Stimulated activated CD8-positive, alpha-beta memory T cell treated with anti-CD3 and anti-CD28 coated beads, Interleukin-12 subunit alpha, Interleukin-12 subunit beta, amount 100 ng/mL, for 1 hour (primary cell): Measurements from ENCODE around the gene PTGES3.
"Not testable (repeated sequence)": the region's sequence is repeated elsewhere in the genome, so short reads cannot be mapped to it uniquely, and the experiment has no call there.

Experiments
- DNase-seq: peaks from one replicate; pipeline ENCODE4 v3.0.0-alpha.2; 2020; ENCODE audit warnings: low read depth

PTGES3 gene

DNA sequence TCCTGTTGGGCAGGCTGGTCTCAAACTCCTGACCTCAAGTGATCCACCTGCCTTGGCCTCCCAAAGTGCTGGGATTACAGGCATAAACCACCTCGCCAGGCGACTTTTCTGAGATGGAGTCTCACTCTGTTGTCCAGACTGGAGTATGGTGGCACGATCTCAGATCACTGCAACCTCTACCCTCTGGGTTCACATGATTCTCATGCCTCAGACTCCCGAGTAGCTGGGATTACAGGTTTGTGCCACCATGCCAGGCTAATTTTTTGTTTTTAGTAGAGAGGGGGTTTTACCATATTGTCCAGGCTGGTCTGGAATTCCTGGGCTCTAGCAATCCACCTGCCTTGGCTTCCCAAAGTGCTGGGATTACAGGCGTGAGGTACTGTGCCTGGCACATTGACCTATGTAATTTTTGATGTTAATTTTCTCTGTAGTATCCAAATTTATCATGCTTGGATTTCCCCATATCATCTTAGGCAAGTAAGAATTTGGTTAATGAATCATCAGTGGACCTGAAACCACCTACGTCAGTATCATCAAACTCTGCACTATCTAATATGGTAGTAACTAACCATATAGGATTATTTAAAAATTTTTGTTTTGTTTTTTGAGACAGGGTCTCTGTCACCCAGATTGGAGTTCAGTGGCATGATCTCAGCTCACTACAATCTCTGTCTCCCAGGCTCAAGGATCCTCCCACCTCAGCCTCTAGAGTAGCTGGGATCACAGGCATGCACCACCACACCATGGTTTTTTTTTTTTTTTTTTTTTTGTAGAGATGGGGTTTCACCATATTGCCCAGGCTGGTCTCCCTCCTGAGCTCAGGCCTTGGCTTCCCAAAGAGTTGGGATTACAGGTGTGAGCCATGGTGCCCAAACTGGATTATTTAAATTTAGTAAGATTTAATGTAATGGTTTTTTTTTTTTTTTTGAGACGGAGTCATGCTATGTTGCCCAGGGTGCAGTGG lies 30.4 kb downstream of the PTGES3 start:
- DNase-seq = no peak

DNA sequence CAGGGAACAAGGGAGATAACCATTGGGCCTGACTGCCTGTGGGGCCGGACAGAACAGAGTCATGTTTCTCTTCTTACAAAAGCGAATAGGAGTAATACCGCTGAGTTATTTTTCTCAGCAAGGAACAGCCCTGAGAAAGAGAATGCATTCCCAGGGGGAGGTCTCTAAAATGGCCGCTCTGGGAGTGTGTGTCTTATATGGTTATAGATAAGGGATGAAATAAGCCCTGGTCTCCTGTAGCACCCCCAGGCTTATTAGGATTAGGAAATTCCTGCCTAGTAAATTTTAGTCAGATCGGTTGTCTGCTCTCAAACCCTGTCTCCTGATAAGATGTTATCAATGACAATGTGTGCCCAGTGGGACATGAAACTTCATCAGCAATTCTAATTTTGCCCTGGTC lies 34.3 kb downstream of the PTGES3 start:
- DNase-seq = not testable (repeated sequence)

DNA sequence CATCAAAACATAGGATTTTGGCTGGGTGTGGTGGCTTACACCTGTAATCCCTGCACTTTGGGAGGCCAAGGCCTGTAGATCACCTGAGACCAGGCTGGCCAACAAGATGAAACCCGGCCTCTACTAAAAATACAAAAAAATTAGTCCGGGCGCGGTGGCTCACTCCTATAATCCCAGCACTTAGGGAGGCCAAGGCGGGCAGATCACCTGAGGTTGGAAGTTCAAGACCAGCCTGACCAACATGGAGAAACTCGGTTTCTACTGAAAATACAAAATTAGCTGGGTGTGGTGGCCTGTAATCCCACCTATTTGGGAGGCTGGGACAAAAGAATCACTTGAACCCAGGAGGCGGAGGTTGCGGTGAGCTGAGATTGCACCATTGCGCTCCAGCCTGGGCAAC lies 40.1 kb downstream of the PTGES3 start:
- DNase-seq = not testable (repeated sequence)

- DNase-seq = peak; percentile 79
These were observed 42.2 kb downstream of the PTGES3 start, which contains the start of gene ATP5F1B for GRCh38 chr12:56645717-56646446. Gene ATP5F1B (minus strand): TSS chr12:56645984. CDS start chr12:56645963, 21 bp downstream.

GRCh38 chr12:56645201-56645716 lies 42.8 kb downstream of the PTGES3 start:
- DNase-seq = no peak

- no peak for DNase-seq
These were observed 43.4 kb downstream of the PTGES3 start for GRCh38 chr12:56644654-56645053.

DNA sequence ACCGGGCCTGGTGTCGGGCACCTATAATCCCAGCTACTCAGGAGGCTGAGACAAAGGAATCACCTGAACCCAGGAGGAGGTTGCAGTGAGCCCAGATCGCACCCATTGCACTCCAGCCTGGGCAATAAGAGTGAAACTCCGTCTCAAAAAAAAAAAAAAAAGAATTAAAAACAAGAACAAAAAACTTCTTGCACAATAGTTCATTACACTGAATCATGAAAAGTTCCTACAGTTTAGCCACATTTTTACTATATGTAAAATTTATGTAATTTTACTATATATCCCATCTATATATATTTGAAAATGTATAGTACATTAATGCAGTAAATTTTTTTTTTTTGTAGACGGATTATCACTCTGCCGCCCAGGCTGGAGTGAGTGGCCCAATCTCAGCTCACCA lies 46.9 kb downstream of the PTGES3 start:
- DNase-seq = no peak

DNA sequence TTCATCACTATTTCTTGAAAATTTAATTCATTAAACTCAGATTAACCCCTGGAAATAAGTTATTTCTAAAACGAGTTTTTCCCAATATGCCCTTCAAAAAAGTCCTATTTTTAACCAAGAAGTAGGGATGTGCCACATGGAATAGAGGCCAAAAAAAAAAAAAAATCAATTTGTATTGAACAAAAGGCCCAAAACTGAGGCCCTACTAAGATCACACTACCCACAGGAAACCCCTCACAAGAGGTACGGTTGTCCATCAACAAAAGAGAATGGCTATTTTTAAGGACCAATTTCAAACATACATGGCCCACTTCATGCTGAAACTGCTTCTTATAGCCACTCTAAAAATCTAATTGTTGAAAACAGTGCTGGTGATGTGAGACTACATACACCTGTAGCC lies 50.5 kb downstream of the PTGES3 start:
- DNase-seq = no peak

GRCh38 chr12:56636675-56637540 lies 51.2 kb downstream of the PTGES3 start:
- peak; percentile 91 for DNase-seq

- peak; percentile 66 for DNase-seq
These were observed 52.0 kb downstream of the PTGES3 start for GRCh38 chr12:56635806-56636674.

- no peak for DNase-seq
These were observed 53.0 kb downstream of the PTGES3 start for GRCh38 chr12:56634837-56635791.

GRCh38 chr12:56634242-56634836 lies 53.7 kb downstream of the PTGES3 start:
- DNase-seq = no peak

GRCh38 chr12:56633468-56634241 lies 54.4 kb downstream of the PTGES3 start:
- DNase-seq = no peak

DNA sequence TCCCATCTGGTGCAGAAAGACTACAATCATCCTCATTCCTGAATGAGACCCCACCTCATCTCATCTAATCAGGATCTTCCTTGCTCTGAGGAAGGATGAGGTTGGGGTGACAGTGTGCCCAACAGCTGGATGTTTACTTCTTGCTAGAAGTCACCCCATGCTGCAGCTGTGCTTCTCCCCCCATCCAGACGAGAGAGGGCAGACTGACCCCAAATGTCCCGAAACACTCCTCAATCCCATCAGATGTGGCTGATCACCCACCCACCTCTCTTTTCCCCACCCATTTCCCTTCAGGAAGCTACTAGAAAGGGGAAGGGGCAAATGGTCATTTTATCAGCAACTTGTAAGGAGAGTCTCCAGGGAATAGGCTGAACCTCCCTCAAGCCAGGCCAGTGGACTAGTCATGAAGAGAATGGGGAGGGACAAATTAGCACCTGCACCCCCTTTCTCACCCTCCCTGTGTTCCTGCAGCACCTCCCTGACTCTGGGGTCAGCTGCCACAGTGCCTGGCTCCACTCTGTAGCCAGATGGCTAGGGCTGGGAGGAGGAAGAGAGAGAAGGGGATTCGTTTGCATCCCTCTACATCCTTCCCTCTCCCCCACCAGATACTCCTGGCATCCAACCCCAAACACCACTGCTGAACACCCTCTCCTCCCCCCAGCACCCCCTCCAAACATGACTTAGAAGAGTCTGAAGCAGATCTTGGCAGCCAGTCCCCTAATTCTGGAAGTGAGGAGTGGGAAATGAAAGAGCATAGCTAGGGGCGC lies 55.2 kb downstream of the PTGES3 start:
- no peak for DNase-seq

DNA sequence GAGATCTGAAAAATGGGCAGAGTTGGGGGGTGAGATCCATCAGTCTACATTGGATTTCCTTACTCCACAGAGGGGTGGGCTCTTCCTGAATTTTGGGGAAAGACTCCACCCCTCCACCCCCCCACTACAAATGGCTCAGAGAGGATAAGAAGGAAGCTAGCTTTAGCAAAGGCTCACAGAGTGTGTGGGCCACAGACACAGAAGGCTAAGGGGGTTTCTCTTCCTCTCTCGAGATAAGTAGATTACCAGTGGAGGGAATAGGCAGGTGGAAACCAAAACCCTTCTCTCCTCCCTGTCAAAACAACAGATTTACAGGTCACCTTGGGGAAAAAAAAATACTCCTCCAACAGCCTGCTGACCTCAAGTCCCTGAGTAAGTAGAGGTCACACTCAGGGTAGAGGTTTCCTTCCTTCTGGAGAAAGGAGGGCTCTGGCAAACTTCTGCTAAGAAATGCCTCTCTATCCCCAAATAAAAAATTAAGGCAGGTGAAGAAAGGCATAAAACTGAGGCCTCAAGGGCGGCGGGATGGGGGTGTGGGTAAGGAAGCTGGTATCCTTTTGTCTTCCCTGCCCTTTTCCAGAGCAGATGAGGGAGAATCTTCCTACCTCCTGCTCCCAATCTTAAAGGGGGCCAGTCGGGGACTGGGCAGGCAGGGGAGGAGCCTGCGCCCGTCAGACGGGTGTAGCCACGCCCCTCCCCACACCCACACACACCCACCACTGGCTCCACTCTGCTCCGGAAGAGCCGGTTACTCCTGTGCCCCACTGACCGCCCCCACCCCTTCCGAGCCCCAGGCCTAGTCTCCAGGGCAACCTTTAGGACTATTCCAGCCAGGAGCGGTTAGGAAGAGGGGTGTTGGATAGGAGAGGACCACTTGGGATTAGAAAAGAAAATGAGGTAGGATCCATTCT lies 56.0 kb downstream of the PTGES3 start:
- no peak for DNase-seq

DNA sequence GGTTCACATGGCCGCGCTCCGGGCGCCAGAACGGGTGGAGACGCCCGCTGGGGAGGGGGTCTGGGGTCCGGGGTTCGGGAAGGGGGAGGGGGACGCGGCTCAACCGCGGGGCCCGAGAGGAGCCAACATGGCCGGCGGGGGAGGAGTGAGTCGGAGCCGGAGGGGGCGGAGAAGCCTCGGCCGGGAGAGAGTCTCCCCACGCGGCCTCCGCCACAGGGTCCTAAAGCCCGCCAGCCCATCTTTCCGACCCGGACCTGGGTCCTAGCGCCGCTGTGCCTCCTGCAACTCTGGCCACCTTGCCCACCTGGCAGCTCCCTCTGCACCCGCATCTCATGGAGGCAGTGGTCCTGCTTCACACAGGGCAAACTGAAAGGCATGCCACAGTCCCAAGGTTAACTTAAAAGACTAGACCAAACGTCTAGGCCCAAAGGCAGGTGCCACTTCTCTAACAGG lies 57.9 kb downstream of the PTGES3 start, which contains the start of gene BAZ2A:
Gene BAZ2A, minus strand, starts transcription at position 147 of the 453 bp plus-strand sequence. CDS start 12,796 bp downstream, outside the sequence.
- peak; percentile 76 for DNase-seq
